Measurements from ENCODE around the gene RASGRP2.

DNA sequence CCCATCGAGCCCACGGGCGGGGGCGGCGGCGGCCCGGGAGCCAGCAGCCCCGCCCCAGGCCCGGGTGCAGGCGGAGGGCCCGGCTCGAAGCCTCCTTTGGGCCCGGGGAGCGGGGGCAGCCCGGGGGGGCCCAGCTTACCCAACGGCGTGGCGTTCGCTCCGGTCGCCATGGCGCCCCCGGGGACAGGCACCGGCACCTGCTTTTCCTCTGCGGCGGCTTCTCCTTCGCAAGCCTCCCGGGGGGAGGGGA, 34.2 kb upstream of the RASGRP2 start:
- TF ChIP-seq JUN (IDR thresholded peaks at IDR 0.05; ENCODE audit: borderline replicate concordance, insufficient read depth, insufficient read length, low read depth): no peak
- TF ChIP-seq FOS (IDR thresholded peaks at IDR 0.05; ENCODE audit: borderline replicate concordance, insufficient read depth, low read length): no peak
- TF ChIP-seq, protein P1, sequence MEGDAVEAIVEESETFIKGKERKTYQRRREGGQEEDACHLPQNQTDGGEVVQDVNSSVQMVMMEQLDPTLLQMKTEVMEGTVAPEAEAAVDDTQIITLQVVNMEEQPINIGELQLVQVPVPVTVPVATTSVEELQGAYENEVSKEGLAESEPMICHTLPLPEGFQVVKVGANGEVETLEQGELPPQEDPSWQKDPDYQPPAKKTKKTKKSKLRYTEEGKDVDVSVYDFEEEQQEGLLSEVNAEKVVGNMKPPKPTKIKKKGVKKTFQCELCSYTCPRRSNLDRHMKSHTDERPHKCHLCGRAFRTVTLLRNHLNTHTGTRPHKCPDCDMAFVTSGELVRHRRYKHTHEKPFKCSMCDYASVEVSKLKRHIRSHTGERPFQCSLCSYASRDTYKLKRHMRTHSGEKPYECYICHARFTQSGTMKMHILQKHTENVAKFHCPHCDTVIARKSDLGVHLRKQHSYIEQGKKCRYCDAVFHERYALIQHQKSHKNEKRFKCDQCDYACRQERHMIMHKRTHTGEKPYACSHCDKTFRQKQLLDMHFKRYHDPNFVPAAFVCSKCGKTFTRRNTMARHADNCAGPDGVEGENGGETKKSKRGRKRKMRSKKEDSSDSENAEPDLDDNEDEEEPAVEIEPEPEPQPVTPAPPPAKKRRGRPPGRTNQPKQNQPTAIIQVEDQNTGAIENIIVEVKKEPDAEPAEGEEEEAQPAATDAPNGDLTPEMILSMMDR (IDR thresholded peaks at IDR 0.05; ENCODE audit: extremely low read depth in 1 of 2, insufficient read depth in 1 of 2, low read depth in 1 of 2, low read length in 2 of 2): no peak
- TF ChIP-seq POLR2A (IDR thresholded peaks at IDR 0.05; ENCODE audit: low read depth, low read length): no peak
